GM12878 (cell line): ENCODE results near the gene FEN1. TPM values are rescaled to one million over a fixed set of nuclear protein-coding genes. Genes with fewer than 3 reads are reported as not detected.

ENCODE experiments used
- ATAC-seq: fragments of 200-7000 bp; cut with Tn5 transposase; 3 replicates; pipeline ENCODE4 v1.9.1; 2020; ENCODE audit warnings: mild to moderate bottlenecking, moderate library complexity
- BruUV-seq: library from RNA; stranded (reverse); fragments of 400-500 nt; replicated peaks from 2 replicates; lab custom pipeline; 2021; lab: Mats Ljungman, UMichigan
- CTCF ChIA-PET: fragments of 300-600 bp; sonication (Branson Sonifier 250); formaldehyde crosslinking; extraction: SDS; loops from one replicate; lab custom pipeline; 2021; ENCODE audit warnings: inconsistent platforms; lab: Yijun Ruan, JAX
- POLR2A ChIA-PET: fragments of 350-600 bp; formaldehyde crosslinking; extraction: SDS; loops from one replicate; lab custom pipeline; 2021; ENCODE audit warnings: inconsistent platforms; lab: Charles Lee
- RAD21 ChIA-PET: fragments of 300-600 bp; sonication (Branson Sonifier 250); formaldehyde crosslinking; loops from one replicate; lab custom pipeline; 2023; ENCODE audit warnings: antibody characterized with exemption; ENCODE audit not compliant: unreplicated experiment; lab: Charles Lee
- SMC1A ChIA-PET: fragments of 300-600 bp; sonication (Branson Sonifier 250); formaldehyde crosslinking; loops from one replicate; lab custom pipeline; 2023; ENCODE audit not compliant: unreplicated experiment, uncharacterized antibody; lab: Charles Lee
- DNase-seq: peaks from one replicate; pipeline ENCODE4 v3.0.0-alpha.2; 2011; ENCODE audit warnings: low read depth, low spot score
- FAIRE-seq: peaks from 3 replicates; lab custom pipeline; 2011; peaks lifted over from hg19 to GRCh38; lab: Jason Lieb, UNC
- H2AFZ ChIP-seq: 2 replicates; pipeline ENCODE4 v1.6.0; 2011; ENCODE audit warnings: low read depth, low read length, control low read depth; ENCODE audit not compliant: control insufficient read depth
- H3K27ac ChIP-seq: 2 replicates; pipeline ENCODE4 v1.5.1; 2011; ENCODE audit warnings: control low read depth; ENCODE audit not compliant: control insufficient read depth, insufficient read depth
- H3K27me3 ChIP-seq, 2 experiments: replicated peaks in 1 of 2; 2 replicates each; pipeline versions ENCODE4 v1.6.0 to v1.6.1; 2011; ENCODE audit warnings: low read length in 1 of 2; ENCODE audit not compliant: control insufficient read depth in 2 of 2, insufficient read depth in 2 of 2
- H3K36me3 ChIP-seq, 2 experiments: 2 replicates each; pipeline ENCODE4 v1.5.1; 2011; ENCODE audit warnings: low read length in 1 of 2; ENCODE audit not compliant: control insufficient read depth in 2 of 2, insufficient read depth in 2 of 2
- H3K4me1 ChIP-seq: 2 replicates; pipeline ENCODE4 v1.6.1; 2011; ENCODE audit warnings: mild to moderate bottlenecking, low read length, moderate library complexity, mixed read lengths; ENCODE audit not compliant: control insufficient read depth, insufficient read depth
- H3K4me2 ChIP-seq: 2 replicates; pipeline ENCODE4 v1.6.0; 2011; ENCODE audit warnings: control low read depth; ENCODE audit not compliant: control insufficient read depth, insufficient read depth
- H3K4me3 ChIP-seq: fragments of 200-600 bp; sonication (generic); 2 replicates; pipeline ENCODE4 v1.5.1; 2016
- H3K79me2 ChIP-seq: 2 replicates; pipeline ENCODE4 v1.6.0; 2011; ENCODE audit warnings: low read length; ENCODE audit not compliant: control insufficient read depth, insufficient read depth
- H3K9ac ChIP-seq: 2 replicates; pipeline ENCODE4 v1.8.0; 2011; ENCODE audit warnings: low read length, control low read depth, mixed read lengths; ENCODE audit not compliant: control insufficient read depth, insufficient read depth
- H3K9me3 ChIP-seq: replicated peaks from 3 replicates; pipeline ENCODE4 v1.5.1; 2011; ENCODE audit warnings: mild to moderate bottlenecking, low read length; ENCODE audit not compliant: control insufficient read depth, insufficient read depth
- H4K20me1 ChIP-seq: 2 replicates; pipeline ENCODE4 v1.6.0; 2011; ENCODE audit not compliant: control insufficient read depth, insufficient read depth
- BMI1 ChIP-seq: fragments of 450-650 bp; IDR thresholded peaks from 2 replicates; pipeline ENCODE4 v1.6.1; 2016; ENCODE audit warnings: mild to moderate bottlenecking, moderate library complexity, borderline replicate concordance
- CEBPZ ChIP-seq: fragments of 150-350 bp; IDR thresholded peaks from 2 replicates; pipeline ENCODE4 v1.6.1; 2016; ENCODE audit warnings: low read depth, low read length
- HSF1 ChIP-seq: fragments of 150-350 bp; IDR thresholded peaks from 2 replicates; pipeline ENCODE4 v1.6.1; 2014; ENCODE audit warnings: mild to moderate bottlenecking, low read depth, low read length
- MEF2B ChIP-seq: fragments of 450-650 bp; IDR thresholded peaks from 2 replicates; pipeline ENCODE4 v1.6.1; 2018; ENCODE audit warnings: mild to moderate bottlenecking, moderate library complexity; ENCODE audit not compliant: partially characterized antibody, poor library complexity, severe bottlenecking
- NFYB ChIP-seq: IDR thresholded peaks from 2 replicates; pipeline ENCODE4 v1.6.1; 2011; ENCODE audit warnings: low read depth, mild to moderate bottlenecking, low read length, improper control_type of control experiment, moderate library complexity; ENCODE audit not compliant: insufficient read depth
- NR2C2 ChIP-seq: IDR thresholded peaks from 2 replicates; pipeline ENCODE4 v1.6.1; 2011; ENCODE audit warnings: borderline replicate concordance, low read depth; ENCODE audit not compliant: control insufficient read depth, insufficient read length
- SMAD1 ChIP-seq: fragments of 450-650 bp; IDR thresholded peaks from 2 replicates; pipeline ENCODE4 v1.6.1; 2018; ENCODE audit warnings: mild to moderate bottlenecking, low read depth; ENCODE audit not compliant: partially characterized antibody
- SREBF2 ChIP-seq: IDR thresholded peaks from 2 replicates; pipeline ENCODE4 v1.6.1; 2012; ENCODE audit warnings: mild to moderate bottlenecking, low read length
- SRF ChIP-seq, 2 experiments: IDR thresholded peaks; 2 replicates each; pipeline ENCODE4 v1.6.1; 2011; ENCODE audit warnings: low read depth in 2 of 2, low read length in 2 of 2, mild to moderate bottlenecking in 1 of 2, moderate library complexity in 1 of 2
- YBX1 ChIP-seq: fragments of 450-650 bp; IDR thresholded peaks from 2 replicates; pipeline ENCODE4 v1.6.1; 2016; ENCODE audit warnings: antibody characterized with exemption
- ZNF384 ChIP-seq: IDR thresholded peaks from 2 replicates; pipeline ENCODE4 v1.6.1; 2012; ENCODE audit warnings: low read depth, mild to moderate bottlenecking, low read length, improper control_type of control experiment, borderline replicate concordance
- WGBS: methylation state at CpG from one replicate; pipeline ENCODE4 v1.1.6; 2016; ENCODE audit warnings: low lambda C conversion rate; ENCODE audit not compliant: insufficient replicate concordance, insufficient coverage; ENCODE audit errors: missing lambda C conversion rate; 5-methylcytosine and 5-hydroxymethylcytosine counted together
- in situ Hi-C: fragments of 300-500 bp; cut with MboI; formaldehyde crosslinking; loops from 9 replicates; pipeline ENCODE4 v1.14.3; 2018; ENCODE audit warnings: mixed read lengths
- intact Hi-C: fragments of 100-400 bp; cut with micrococcal nuclease; formaldehyde crosslinking; loops from one replicate; pipeline ENCODE4 v1.14.2; 2022; ENCODE audit not compliant: unreplicated experiment
- polyA plus RNA-seq, 11 experiments: library from polyadenylated mRNA; depleted of rRNA in 4 of 11; unstranded in 6 of 11; stranded (reverse) in 5 of 11; fragments of >200 nt; fragmentation: Nextera tagmentation in 4 of 11; fragmentation: Illumina TruSeq in 1 of 11; extraction: Ambion mirVana in 4 of 11; extraction: Trizol in 1 of 11; gene quantifications; 1 replicate in 1 of 11; 2 replicates in 10 of 11; pipeline versions ENCODE4 v1.2.1 to v1.2.3, GENCODE V29; 2011 to 2016; ENCODE audit warnings: inconsistent platforms in 2 of 11, missing spikeins in 2 of 11, low read depth in 1 of 11
- total RNA-seq, 4 experiments: library from RNA; depleted of rRNA in 3 of 4; stranded (reverse); fragments of >200 nt in 3 of 4; fragmentation: Illumina TruSeq in 1 of 4; extraction: Trizol in 1 of 4; gene quantifications; 2 replicates each; pipeline versions ENCODE4 v1.2.1 to v1.2.3, GENCODE V29; 2013 to 2021
- TF ChIP-seq, protein P1 (sequence below): IDR thresholded peaks from 2 replicates; pipeline ENCODE4 v1.6.1; 2012; ENCODE audit warnings: low read depth, low read length, improper control_type of control experiment

Gene FEN1
- total and polyA plus RNA-seq, 10 of the 15 experiments (the other 5 are each of a cell fraction or from before 2014, with no cell fraction given), result 54.8 to 282 (median 125) TPM

- RAD21 ChIA-PET, result interaction anchor here (0.8 to 5.4 kb wide), 18 partner anchors 8 to 308 kb away, joined by 3 to 51 read pairs (median 4); partner anchors contain the start of genes FADS2, FEN1, INCENP and TMEM258
- Histone ChIP-seq H3K27ac (peak overlapping the region; percentile 87), H3K4me1 (peaks cover 3% of the 10 kb centered on the region; the same call in 1 of the 2 replicates), H2AFZ (peak overlapping the region; percentile 82), H3K79me2 (peaks cover 21% of the 10 kb centered on the region), H3K27me3 (no peaks in the 10 kb centered on the region), H3K4me2 (peak overlapping the region; percentile 95), H3K9ac (peak overlapping the region; percentile 89), H3K9me3 (no peaks in the 10 kb centered on the region), H3K36me3 (0 out of 4 replicates have a peak, but pooled peaks cover 0 to 5% of the 10 kb centered on the region in 2 experiments), H4K20me1 (no peaks in the 10 kb centered on the region), H3K4me3 (peak overlapping the region; percentile 81)
- SMC1A ChIA-PET, result interaction anchor here (0.6 to 5.1 kb wide), 12 partner anchors 9 to 537 kb away, joined by 3 to 67 read pairs (median 6); partner anchors contain the start of gene FADS2
- CTCF ChIA-PET, result interaction anchor here (0.7 to 10.8 kb wide), 20 partner anchors 11 to 293 kb away, joined by 3 to 141 read pairs (median 6); partner anchors contain the start of gene FADS2
- WGBS, result 4% methylated on average over 60 of the region's 66 CpGs
- intact Hi-C loops, result loop anchor here (1.0 kb wide), 1 partner anchor 23 kb away; the partner anchor contains the start of genes FEN1 and TMEM258
- BruUV-seq, result TSS peak; percentile 74
- ATAC-seq (peak; percentile 83), DNase-seq (peak; percentile 87), FAIRE-seq (peak; percentile 38)
- in situ Hi-C loops, result no loop called here
- POLR2A ChIA-PET, result interaction anchor here (0.5 to 9.9 kb wide), 18 partner anchors 8 to 456 kb away, joined by 3 to 167 read pairs (median 6); partner anchors contain the start of genes FADS2, FEN1, FTH1 and TMEM258
- TF ChIP-seq SMAD1 (peak; percentile 24), ZNF384 (no peak), HSF1 (no peak), NR2C2 (no peak), MEF2B (no peak), CEBPZ (no peak), YBX1 (no peak), BMI1 (no peak), SREBF2 (peak; percentile 50; the same call in 1 of the 2 replicates), SRF (IDR thresholded peaks at IDR 0.05; ENCODE audit: low read depth in 2 of 2, low read length in 2 of 2) (no peak), NFYB (no peak; the same call in 1 of the 2 replicates)
- TF ChIP-seq, protein P1, sequence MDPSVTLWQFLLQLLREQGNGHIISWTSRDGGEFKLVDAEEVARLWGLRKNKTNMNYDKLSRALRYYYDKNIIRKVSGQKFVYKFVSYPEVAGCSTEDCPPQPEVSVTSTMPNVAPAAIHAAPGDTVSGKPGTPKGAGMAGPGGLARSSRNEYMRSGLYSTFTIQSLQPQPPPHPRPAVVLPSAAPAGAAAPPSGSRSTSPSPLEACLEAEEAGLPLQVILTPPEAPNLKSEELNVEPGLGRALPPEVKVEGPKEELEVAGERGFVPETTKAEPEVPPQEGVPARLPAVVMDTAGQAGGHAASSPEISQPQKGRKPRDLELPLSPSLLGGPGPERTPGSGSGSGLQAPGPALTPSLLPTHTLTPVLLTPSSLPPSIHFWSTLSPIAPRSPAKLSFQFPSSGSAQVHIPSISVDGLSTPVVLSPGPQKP, result no peak
These were observed 22.5 kb downstream of the FEN1 start for GRCh38 chr11:61814958-61815789.
